Skeletal muscle tissue (tissue), 4 donors: ENCODE data around the gene RC3H1. TPM values are rescaled to one million over a fixed set of nuclear protein-coding genes. Genes with fewer than 3 reads are reported as not detected.
"Not testable (repeated sequence)": the region's sequence is repeated elsewhere in the genome, so short reads cannot be mapped to it uniquely, and the experiment has no call there.

Experiments
- H3K27ac ChIP-seq: one replicate; pipeline ENCODE4 v1.7.0; 2013; ENCODE audit warnings: mild to moderate bottlenecking, low read depth, low read length, inconsistent platforms
- H3K27me3 ChIP-seq, 3 donors: one replicate each; pipeline ENCODE4 v1.7.0; 2013; ENCODE audit warnings: low read length in 3 of 3; ENCODE audit not compliant: control insufficient read depth in 3 of 3, insufficient read depth in 3 of 3
- H3K36me3 ChIP-seq, 3 donors: one replicate each; pipeline ENCODE4 v1.7.0; 2013; ENCODE audit warnings: low read length in 3 of 3; ENCODE audit not compliant: control insufficient read depth in 3 of 3, insufficient read depth in 3 of 3
- H3K4me1 ChIP-seq, 3 donors: one replicate each; pipeline ENCODE4 v1.7.0; 2013; ENCODE audit warnings: low read length in 3 of 3, mild to moderate bottlenecking in 3 of 3; ENCODE audit not compliant: control insufficient read depth in 3 of 3, insufficient read depth in 3 of 3
- H3K4me3 ChIP-seq, 3 donors: one replicate each; pipeline ENCODE4 v1.7.0; 2013; ENCODE audit warnings: low read length in 3 of 3
- H3K9ac ChIP-seq, 3 donors: one replicate each; pipeline ENCODE4 v1.7.0; 2013; ENCODE audit warnings: low read length in 3 of 3, mild to moderate bottlenecking in 3 of 3, moderate library complexity in 2 of 3, low read depth in 1 of 3
- H3K9me3 ChIP-seq, 3 donors: one replicate each; pipeline ENCODE4 v1.7.0; 2013; ENCODE audit warnings: low read length in 3 of 3; ENCODE audit not compliant: control insufficient read depth in 3 of 3
- total RNA-seq: library from RNA; depleted of rRNA; stranded (reverse); fragments of >200 nt; gene quantifications from one replicate; pipeline ENCODE4 v1.2.3, GENCODE V29; 2014
- donor health status: Osteomylitis.

Gene RC3H1
- total RNA-seq, 1 donor from 2014 or later, result 19.8 TPM

DNA sequence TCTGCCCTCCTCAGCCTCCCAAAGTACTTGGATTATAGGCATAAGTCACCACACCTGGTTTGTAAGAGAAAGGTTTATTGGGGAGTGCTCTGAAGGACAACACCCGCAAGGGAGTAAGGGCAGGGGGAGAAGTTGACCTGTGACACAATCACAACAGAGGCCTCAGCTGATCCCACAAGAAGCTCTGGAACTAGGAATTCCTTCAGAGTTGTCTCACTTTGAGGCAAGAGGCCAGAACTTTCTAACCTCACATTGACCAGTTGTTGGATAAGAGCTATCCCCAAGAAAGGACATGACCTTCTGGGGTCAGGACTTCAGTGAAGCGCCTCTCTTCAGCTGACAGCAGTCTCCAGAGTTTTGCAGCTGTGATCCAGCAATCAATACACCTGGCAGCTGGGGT lies 27.4 kb upstream of the RC3H1 start:
- H3K4me1 ChIP-seq, result no peaks in the 10 kb centered on the region
- H3K36me3 ChIP-seq, result no peaks in the 10 kb centered on the region
- H3K4me3 ChIP-seq, result no peak overlapping the region
- no peak overlapping the region for H3K27ac ChIP-seq
- H3K27me3 ChIP-seq, result no peaks in the 10 kb centered on the region
- H3K9me3 ChIP-seq, result no peaks in the 10 kb centered on the region
- no peak overlapping the region for H3K9ac ChIP-seq

DNA sequence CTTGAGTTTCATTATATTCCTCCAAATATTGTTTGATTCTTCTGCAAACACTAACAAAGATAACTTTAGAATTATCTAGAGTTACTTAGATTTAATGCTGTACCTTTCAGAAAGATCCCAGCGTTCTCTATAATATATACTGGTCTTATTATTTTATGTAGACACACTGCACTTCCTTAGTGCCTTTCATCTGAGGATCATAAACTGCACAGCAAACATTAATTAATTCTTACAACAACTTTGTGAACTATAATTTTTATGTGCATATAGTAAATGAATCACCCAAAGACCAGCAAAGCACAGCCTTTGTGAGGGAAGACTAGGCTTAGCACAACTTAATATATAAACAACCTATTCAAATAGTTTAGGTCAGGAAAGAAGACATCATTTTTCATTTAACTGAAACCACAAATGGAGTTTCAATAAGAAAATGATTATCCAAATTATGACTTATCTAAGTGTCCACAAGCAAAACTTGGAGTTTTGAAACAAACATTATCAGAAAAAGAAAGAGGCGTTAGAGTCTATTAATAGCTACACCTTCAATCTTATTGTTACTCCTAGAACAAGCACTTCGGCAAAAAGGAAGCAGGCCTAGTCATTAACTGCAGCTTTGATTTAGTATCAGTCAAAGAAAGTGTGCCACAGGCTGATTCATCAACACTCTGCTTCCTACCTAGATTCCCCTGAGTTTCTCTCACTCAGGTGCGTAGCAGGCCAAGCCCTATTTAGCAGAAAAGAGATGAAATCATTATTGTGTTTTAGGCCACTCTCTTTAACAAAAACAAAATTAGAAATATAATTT lies 22.5 kb upstream of the RC3H1 start:
- H3K9me3 ChIP-seq, result no peaks in the 10 kb centered on the region
- H3K27me3 ChIP-seq, result no peaks in the 10 kb centered on the region
- H3K27ac ChIP-seq, result no peak overlapping the region
- H3K4me3 ChIP-seq, result no peak overlapping the region
- H3K9ac ChIP-seq, result no peak overlapping the region
- H3K4me1 ChIP-seq, result no peaks in the 10 kb centered on the region
- H3K36me3 ChIP-seq, result no peaks in the 10 kb centered on the region

DNA sequence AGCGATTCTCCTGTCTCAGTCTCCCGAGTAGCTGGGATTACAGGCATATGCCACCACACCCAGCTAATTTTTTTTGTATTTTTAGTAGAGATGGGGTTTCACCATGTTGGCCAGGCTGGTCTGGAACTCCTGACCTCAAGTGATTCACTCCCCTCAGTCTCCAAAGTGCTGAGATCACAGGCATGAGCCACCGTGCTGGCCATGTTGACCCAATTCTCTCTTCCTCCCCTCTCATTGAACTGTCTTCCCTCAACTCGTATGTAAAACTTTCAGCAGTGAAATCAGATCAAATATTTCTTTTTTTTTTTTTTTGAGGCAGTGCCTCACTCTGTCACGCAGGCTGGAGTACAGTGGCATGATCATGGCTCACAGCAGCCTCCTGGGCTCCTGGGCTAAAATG lies 20.4 kb upstream of the RC3H1 start:
- H3K9me3 ChIP-seq, H3K27me3 ChIP-seq, H3K36me3 ChIP-seq, H3K4me3 ChIP-seq, H3K9ac ChIP-seq, H3K27ac ChIP-seq, H3K4me1 ChIP-seq: not testable (repeated sequence)

DNA sequence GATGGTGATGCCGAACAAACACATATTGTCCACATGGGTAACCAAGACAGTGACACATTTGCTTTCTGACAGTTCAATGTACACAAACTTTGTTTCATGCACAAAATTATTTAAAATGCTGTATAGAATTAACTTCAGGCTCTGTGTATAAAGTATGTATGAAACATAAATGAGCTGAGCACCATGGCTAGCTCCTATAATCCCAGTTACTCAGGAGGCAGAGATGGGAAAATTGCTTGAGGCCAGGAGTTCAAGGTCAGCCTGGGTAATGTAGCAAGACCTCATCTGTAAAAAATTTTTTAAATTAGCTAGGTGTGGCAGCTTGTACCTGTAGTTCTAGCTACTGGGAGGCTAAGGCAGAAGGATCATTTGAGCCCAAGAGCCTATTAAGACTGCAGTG lies 19.2 kb upstream of the RC3H1 start:
- Histone ChIP-seq H3K27ac (no peak overlapping the region), H3K27me3 (no peaks in the 10 kb centered on the region), H3K36me3 (no peaks in the 10 kb centered on the region), H3K9ac (no peak overlapping the region), H3K4me1 (no peaks in the 10 kb centered on the region), H3K4me3 (no peak overlapping the region), H3K9me3 (no peaks in the 10 kb centered on the region)

DNA sequence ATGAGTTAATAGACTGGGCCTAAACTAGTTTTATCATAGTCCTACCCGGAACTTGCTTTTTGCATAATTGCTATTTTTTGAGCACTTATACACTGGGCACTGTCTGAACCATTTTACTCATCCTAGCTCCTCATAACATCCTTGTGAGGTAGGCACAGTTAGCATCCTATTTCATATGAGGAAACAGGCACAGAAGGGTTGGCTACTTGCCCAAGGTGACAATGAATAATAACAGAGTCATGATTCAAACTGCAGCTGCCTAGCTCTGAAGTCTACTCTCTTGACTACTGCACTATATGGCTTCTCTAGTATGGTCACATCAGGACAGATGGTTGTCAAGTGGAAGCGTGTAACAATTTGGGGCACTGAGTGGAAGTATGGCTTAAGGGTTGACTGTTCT lies 18.2 kb upstream of the RC3H1 start:
- Histone ChIP-seq H3K4me1 (no peaks in the 10 kb centered on the region), H3K27me3 (no peaks in the 10 kb centered on the region), H3K27ac (no peak overlapping the region), H3K9me3 (no peaks in the 10 kb centered on the region), H3K9ac (no peak overlapping the region), H3K4me3 (no peak overlapping the region), H3K36me3 (no peaks in the 10 kb centered on the region)

DNA sequence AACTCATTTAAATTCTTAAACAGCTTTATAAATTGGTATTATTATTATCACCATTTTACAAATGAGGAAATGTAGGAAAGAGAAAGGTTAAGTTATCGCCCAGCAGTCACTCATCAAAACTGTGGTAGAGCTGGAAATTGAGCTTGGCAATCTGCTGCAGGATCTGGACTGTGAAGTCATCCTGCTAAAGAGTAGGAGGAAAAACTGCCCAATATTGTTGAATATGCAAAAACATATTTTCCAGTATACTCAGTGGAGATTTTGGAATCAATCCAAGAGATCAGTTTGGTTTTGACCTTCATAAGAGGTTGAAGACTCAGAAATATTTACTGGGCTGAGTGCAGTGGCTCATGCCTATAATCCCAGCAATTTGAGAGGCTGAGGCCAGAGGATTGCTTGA lies 16.9 kb upstream of the RC3H1 start:
- no peaks in the 10 kb centered on the region for H3K9me3 ChIP-seq
- no peaks in the 10 kb centered on the region for H3K4me1 ChIP-seq
- no peak overlapping the region for H3K4me3 ChIP-seq
- no peak overlapping the region for H3K27ac ChIP-seq
- no peaks in the 10 kb centered on the region for H3K36me3 ChIP-seq
- no peaks in the 10 kb centered on the region for H3K27me3 ChIP-seq
- H3K9ac ChIP-seq, result no peak overlapping the region

DNA sequence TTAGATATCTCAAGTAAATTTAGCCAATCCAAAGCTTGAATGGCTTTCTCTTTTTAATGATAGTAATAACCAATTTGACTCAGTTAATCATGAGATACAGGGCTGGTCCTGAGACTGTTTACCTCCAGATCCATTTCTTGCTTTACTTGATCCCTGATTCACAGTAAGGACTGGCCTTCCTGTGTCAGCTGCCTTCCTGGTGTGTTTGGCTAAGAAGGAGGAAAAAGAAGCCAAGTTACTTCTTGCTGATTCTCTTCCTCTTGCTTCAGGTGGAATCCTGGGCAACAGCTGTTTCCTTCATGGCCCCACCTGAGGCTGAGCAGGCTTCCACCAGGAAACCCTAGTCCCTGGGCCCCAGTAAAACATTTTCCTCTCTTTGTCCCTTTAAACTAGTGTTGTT lies 14.6 kb upstream of the RC3H1 start:
- no peaks in the 10 kb centered on the region for H3K9me3 ChIP-seq
- no peaks in the 10 kb centered on the region for H3K36me3 ChIP-seq
- H3K4me3 ChIP-seq, result no peak overlapping the region
- H3K4me1 ChIP-seq, result no peaks in the 10 kb centered on the region
- no peak overlapping the region for H3K9ac ChIP-seq
- no peaks in the 10 kb centered on the region for H3K27me3 ChIP-seq
- H3K27ac ChIP-seq, result no peak overlapping the region

DNA sequence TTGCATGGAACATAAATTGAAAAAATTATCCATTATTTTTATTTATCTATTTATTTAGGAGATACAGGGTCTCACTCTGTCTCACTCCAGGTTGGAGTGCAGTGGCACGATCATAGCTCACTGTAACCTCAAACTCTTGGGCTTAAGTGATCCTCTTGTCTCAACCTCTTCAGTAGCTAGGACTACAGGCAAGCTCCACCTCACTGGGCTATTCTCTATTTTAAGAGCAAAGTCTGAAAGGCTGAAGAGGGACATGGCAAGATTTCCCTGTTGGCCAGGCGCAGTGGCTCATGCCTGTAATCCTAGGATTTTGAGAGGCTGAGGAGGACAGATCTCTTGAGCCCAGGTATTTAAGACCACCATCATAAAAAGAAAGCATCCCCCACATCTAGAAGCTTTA lies 14.0 kb upstream of the RC3H1 start:
- H3K9ac ChIP-seq, result no peak overlapping the region
- no peaks in the 10 kb centered on the region for H3K36me3 ChIP-seq
- H3K27me3 ChIP-seq, result no peaks in the 10 kb centered on the region
- no peaks in the 10 kb centered on the region for H3K4me1 ChIP-seq
- no peaks in the 10 kb centered on the region for H3K9me3 ChIP-seq
- H3K27ac ChIP-seq, result no peak overlapping the region
- H3K4me3 ChIP-seq, result no peak overlapping the region

DNA sequence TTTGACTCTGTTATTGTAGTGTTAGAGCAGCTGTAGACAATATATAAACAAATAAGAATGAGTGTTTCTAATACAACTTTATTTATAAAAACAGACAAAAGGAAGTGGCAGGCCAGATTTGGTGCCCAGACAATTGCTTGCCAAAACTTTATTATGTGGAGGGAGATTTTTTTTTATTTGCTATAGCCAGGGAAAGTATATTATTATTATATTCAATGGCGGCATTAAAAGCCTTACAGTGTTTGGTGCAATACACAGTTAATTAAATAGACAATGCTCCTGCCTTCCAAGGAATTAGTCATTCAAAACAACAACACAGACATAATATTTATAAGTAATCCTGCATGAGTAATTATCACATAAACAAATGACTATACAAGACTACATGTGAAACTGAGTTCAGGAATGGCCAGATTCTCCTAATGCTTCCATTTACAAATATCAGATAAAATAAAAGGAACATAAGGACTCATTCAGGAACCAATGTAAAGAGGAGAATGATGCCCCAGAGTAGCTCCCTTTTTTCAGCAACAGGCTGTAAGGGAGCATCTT lies 10.6 kb upstream of the RC3H1 start:
- H3K9ac ChIP-seq, result no peak overlapping the region
- H3K27me3 ChIP-seq, result no peaks in the 10 kb centered on the region
- no peaks in the 10 kb centered on the region for H3K9me3 ChIP-seq
- no peak overlapping the region for H3K27ac ChIP-seq
- no peaks in the 10 kb centered on the region for H3K36me3 ChIP-seq
- H3K4me1 ChIP-seq, result no peaks in the 10 kb centered on the region
- H3K4me3 ChIP-seq, result no peak overlapping the region

DNA sequence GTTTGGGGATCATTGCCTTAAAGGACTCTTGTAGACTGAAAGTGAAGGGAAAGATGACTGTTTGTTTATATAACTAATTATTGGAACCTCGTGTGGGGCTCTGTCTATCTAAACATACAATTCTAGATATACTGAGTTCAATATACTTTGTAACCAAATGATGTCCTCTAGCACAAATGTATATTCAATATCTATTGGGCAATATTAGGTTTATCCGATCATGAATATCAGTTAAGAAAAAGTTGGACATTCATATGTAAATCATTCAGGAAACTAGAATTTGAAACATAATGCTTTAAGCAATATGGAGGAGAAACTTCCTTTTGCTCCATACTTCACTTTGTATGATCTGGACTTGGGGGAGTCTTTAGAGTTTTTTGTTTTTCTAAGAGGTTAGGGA lies 8.9 kb upstream of the RC3H1 start:
- no peak overlapping the region for H3K9ac ChIP-seq
- H3K4me3 ChIP-seq, result no peak overlapping the region
- H3K9me3 ChIP-seq, result no peaks in the 10 kb centered on the region
- no peak overlapping the region for H3K27ac ChIP-seq
- no peaks in the 10 kb centered on the region for H3K4me1 ChIP-seq
- no peaks in the 10 kb centered on the region for H3K36me3 ChIP-seq
- H3K27me3 ChIP-seq, result no peaks in the 10 kb centered on the region
